GM19455 (cell line): ENCODE data around the gene NAPSA.
"Not testable (repeated sequence)": the region's sequence is repeated elsewhere in the genome, so short reads cannot be mapped to it uniquely, and the experiment has no call there.

ENCODE experiments used
- ATAC-seq: cut with Tn5 transposase; IDR thresholded peaks from one replicate; pipeline ENCODE4 v1.9.1; 2021; ENCODE audit not compliant: unreplicated experiment

The NAPSA gene

DNA sequence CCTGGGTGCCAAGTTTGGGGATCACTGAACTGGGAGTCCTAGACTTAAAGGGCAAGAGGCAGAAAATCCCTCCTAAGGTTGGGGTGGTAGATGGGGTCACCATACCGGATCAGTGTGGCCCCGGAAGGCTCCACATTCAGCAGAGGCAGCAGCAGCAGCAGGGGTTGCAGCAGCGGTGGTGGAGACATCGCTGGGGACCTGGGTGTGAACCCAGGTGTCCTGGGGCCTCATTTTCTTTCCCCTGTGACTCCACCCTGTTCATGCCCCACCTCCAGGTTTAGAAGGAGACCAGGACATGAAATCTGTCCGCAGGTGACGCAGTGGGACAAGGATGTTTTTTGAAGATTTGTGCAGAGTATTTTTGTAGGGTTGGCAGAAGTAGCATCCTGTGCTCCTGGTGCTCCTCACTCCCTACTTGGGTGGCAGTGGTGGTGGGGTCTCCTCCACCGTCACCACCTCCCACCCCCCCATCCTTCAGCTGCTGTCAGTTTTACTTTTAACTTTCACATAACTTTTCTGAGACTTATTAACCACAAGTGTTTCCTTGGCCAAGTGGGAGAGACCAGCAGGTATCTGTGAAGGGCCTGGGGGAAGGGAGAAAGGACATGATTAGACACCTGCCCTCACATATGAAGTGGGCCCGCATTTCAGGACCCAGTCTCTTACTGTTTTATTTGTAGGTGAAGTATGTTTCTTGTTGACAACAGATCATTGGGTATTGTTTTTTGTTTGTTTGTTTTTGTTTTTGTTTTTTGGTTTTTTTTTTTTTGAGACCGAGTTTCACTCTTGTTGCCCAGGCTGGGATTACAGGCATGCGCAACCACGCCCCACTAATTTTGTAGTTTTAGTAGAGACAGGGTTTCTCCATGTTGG, at the start of gene NAPSA:
Gene NAPSA (minus strand): TSS at position 206 of the 873 bp plus-strand sequence. CDS start 18 bp downstream, at position 188.
- no peak for ATAC-seq

DNA sequence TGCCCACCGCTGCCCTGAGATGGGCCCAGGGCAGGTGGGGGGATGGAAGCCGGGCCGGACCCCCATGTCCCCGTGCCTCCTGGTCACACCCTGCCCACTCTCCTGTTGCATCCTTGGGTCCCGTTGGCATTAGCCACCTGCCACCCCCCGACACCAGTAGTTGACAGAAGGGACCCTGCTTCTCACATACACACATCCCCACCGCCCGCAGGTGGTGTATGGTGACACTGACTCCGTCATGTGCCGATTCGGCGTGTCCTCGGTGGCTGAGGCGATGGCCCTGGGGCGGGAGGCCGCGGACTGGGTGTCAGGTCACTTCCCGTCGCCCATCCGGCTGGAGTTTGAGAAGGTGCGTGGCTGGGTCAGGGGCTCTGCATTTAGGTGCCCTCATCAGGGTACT, 48.1 kb upstream of the NAPSA start:
- ATAC-seq = no peak

DNA sequence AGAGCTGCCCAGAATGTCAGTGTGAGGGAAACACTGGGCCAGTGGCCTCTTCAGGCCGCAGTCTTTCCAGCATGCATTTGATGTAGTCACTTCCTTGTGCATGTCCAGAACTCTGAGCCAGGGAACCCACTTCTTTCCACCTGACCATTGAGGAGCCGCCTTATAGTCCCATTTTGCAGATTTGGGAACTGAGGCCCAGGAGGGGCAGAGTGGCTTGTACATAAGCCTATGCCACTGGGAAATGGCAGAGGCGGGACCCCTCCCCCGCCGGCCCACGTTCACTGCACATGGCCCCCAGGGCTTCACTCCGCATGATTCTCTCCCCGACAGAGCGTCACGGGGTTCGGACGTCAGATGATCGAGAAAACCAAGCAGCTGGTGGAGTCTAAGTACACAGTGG, 47.7 kb upstream of the NAPSA start:
- no peak for ATAC-seq

DNA sequence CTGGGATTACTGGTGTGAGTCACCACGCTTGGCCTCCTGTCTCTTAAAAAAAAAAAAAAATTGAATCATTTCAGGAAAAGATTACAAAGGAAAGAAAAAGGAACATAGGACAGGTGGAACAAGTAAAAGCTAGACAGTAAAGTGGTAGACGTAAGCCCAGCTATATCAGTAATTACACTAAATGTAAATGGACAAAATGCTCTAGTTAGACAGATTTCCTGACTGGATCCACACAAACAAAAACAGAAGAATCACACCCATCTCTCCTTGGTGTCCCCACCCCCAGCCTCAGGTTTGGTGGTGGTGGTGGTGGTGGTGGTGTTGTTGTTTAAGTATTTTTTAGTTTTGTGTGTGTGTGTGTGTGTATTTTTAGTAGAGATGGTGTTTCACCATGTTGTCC, 47.0 kb upstream of the NAPSA start:
- ATAC-seq = no peak

DNA sequence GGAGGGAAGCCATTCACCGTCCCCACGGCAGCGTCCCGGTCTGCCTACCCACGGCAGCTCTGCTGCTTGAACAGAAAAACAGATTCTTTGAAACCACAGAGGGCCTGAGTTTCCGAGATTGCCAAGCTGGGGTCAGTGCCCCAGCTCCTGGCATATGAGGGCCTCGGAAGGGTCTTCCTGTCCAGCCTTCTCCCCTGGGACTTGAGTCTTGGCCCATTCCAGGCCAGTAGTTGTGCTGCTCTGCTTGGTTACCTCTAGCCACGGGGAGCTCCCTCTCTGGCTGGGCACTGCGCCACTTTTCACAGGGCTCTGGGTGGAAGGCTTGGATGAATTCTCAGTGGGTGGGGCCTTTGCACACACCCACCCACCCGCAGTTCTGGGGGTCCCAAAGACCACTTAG, 44.7 kb upstream of the NAPSA start:
- ATAC-seq = no peak

DNA sequence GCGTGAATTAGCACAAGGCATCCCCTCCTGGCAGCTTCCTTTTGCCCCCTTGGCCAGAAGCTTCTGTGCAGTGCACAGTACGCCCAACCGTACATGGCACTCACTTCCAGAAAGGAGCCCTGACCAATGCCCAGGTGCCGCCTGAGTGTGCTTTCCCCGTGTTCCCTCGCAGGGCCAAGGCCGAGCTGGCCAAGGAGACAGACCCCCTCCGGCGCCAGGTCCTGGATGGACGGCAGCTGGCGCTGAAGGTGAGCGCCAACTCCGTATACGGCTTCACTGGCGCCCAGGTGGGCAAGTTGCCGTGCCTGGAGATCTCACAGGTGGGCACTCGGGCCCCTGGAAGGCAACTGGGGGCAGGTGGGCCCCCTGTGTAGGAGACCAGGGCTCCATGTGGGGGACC, 43.9 kb upstream of the NAPSA start:
- ATAC-seq = no peak

DNA sequence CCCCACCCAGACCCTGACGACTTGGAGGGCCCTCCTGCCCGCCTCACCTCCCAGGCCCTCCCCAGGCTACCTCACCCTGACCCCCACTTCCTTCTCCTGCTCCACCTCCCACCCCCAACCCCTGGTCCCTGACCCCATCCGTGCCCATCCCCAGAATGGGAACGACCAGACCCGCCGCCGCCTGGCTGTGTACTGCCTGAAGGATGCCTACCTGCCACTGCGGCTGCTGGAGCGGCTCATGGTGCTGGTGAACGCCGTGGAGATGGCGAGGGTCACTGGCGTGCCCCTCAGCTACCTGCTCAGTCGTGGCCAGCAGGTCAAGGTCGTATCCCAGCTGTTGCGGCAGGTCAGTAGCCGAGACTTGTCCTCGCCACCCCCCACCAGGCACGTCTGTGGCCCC, 41.4 kb upstream of the NAPSA start:
- no peak for ATAC-seq

DNA sequence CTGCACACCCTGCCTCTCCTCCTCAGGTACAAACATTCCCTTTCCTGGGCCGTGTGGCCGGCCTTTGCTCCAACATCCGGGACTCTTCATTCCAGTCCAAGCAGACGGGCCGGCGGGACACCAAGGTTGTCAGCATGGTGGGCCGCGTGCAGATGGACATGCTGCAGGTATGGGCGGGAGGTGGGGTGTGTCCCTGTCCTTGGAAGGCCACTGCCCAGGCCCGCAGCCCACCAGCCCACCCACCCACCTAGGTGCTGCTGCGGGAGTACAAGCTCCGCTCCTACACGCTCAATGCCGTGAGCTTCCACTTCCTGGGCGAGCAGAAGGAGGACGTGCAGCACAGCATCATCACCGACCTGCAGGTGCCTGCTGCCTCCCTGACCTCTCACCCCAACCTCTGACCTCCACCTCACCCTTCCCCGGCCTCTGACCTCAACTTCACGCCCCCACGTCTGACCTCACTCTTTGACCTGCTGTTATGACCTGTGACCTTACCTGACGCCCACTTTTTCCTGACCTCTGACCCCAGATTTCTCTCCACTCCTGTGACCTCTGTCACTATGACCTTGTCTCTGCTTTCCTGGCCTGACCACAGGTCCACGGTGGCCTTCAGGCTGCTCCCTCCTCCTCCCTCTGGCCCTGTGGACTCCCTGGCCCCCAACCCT, 40.8 kb upstream of the NAPSA start:
- no peak for ATAC-seq

DNA sequence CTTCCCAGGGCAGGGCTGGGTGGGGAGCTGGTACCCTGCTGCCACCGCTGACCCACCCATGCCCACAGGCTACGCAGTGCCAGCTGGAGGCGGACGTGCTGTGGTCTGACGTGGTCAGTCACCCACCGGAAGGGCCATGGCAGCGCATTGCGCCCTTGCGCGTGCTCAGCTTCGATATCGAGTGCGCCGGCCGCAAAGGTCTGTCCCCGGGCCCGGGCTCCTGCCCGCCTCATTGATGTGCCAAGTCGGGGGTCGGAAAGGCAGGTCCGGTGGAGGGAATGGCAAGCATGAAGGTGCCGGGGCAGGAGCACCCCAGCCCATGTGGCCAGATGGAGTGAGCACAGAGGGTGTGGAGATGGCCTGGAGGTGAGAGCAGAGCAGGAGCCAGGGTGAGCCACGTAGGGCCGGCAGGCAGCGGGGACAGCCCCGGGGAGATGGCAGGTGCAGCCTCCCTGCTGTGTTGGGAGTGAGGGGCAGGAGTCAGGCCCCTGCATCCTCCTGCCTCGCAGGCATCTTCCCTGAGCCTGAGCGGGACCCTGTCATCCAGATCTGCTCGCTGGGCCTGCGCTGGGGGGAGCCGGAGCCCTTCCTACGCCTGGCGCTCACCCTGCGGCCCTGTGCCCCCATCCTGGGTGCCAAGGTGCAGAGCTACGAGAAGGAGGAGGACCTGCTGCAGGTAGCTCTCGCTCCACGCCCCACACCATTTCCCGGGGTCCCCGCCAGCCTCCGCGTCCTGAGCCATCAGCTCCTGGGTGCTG, 37.3 kb upstream of the NAPSA start:
- no peak for ATAC-seq

DNA sequence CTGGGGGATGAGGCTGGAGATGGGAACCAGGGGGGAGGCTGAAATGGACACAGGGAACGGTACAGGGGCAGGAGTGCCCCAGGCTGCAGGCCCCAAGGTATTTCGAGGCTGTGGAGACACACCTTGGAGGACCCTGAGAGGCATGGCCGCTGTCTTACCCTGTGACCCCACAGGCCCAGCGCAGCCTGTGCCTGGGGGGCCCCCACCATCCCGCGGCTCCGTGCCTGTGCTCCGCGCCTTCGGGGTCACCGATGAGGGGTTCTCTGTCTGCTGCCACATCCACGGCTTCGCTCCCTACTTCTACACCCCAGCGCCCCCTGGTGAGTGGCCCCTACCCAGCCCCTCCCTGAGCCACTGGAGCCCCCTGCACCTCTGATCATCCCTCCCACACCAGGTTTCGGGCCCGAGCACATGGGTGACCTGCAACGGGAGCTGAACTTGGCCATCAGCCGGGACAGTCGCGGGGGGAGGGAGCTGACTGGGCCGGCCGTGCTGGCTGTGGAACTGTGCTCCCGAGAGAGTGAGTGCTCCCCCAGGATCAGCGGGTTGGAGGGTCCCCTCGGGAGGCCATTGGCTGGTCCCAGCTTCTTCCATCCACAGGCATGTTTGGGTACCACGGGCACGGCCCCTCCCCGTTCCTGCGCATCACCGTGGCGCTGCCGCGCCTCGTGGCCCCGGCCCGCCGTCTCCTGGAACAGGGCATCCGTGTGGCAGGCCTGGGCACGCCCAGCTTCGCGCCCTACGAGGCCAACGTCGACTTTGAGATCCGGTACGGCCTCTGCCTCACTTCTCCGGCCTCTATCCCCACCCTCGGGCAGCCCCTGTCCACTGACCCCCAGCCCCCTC, 36.4 kb upstream of the NAPSA start:
- ATAC-seq = no peak

DNA sequence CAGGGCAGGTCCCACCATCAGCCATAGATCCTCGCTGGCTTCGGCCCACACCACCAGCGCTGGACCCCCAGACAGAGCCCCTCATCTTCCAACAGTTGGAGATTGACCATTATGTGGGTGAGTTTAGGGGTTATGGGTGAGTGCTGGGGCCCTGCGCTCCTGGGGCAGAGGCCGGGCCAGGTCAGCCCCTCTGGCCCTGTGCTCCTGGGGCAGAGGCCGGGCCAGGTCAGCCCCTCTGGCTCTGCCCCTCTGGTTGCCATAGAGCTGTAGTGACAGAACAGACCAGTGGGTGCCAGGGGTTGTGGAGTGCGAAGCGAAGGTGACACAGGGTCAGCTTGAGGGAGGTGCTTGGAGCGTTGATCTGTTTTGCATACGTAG, 33.9 kb upstream of the NAPSA start:
- no peak for ATAC-seq

DNA sequence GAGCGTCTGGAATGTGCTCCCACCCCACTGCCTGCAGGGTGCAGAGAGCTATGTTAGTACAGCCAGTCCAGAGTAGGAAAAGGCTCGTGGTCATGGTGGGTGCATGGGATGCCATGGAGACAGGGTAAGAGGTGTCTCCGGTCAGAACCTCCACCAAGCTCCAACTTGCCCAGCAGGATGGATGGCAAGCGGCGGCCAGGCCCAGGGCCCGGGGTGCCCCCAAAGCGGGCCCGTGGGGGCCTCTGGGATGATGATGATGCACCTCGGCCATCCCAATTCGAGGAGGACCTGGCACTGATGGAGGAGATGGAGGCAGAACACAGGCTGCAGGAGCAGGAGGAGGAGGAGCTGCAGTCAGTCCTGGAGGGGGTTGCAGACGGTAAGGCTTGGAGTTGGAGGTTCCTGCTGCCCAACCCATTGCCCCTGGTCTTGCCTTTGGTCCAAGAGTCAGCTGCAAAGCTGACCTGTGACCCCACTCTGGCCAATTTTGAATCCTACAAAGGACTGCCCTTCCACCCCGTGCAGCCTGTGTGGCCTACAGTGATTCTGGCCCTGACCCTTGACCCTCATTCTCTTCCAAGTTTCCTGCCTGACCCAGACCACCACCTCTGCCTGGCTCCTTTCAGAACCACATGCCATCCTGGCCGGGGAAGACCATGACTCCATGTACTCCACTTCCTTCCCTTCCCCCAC, 33.4 kb upstream of the NAPSA start:
- ATAC-seq = no peak

DNA sequence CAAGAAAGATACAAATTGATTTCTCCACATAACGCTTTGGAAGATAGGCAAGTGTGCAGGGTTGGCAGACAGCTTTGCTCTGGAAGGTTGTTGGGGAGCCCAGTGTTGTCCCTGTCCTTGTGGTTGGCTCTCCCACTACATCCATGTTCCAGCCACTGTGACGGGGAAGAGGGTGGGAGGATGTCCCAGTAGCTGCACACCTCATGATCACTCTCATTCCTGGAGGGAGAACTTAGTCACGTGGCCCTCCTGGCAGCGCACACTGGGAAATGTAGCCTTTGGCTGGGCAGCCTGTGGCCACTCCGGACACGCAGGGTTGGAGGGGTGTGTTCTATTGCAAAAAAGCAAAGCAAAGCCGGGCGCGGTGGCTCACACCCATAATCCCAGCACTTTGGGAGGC, 28.6 kb upstream of the NAPSA start:
- ATAC-seq = no peak

DNA sequence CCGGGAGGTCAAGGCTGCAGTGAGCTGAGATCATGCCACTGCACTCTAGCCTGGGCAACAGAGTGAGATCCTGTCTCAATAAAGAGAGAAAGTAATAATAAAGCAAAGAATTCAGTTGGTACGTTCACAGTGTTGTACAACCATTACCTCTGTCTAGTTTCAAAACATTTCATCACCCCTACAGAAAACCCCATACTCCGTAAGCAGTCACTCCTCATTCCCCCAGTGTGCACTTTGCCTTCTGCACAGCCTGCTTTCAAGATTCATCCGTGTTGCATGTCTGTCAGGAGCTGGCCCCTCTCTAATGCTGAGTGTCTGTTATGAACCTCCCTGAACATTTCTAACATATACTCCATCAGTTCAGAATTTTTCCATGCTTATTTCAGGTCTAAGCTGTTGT, 28.1 kb upstream of the NAPSA start:
- no peak for ATAC-seq

DNA sequence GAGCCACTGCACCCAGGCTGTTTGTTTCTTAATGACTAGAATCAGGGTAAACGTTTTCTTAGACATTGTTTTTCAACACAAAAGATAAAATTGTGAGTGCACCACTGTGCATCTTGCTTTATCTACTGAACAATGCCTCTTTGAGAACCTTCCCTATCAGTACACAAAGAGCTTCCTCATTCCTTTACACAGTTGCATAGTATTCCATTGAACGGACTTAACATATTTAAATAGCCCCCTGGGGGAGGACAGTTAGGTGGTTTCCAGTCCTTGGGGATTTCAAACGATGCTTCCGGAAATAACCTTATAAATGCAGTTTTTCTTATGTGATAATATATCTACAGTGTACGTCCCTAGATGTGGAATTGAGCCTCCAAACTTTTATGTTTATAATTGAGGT, 27.3 kb upstream of the NAPSA start:
- no peak for ATAC-seq

DNA sequence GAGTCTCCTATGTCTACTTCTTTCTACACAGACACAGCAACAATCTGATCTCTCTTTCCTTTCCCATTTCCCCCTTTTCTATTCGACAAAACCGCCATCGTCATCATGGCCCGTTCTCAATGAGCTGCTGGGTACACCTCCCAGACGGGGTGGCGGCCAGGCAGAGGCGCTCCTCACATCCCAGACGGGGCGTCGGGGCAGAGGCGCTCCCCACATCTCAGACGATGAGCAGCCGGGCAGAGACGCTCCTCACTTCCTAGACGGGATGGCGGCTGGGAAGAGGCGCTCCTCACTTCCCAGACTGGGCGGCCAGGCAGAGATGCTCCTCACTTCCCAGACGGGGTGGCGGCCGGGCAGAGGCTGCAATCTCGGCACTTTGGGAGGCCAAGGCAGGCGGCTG, 25.5 kb upstream of the NAPSA start:
- ATAC-seq = not testable (repeated sequence)

DNA sequence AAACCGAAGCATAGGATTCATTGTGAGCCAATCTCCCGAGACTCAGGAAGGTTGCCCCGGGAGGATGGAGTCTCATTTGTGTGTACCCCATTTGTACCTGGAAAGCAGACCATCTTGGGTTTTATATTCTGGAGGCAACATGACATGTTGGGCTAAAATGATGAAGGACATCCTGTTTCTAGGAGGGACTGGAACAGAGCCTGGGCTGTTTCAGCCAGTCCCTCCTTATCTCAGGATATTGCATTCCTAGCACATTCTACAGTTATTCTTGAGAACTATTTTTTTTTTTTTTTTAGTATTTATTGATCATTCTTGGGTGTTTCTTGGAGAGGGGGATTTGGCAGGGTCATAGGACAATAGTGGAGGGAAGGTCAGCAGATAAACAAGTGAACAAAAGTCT, 24.9 kb upstream of the NAPSA start:
- not testable (repeated sequence) for ATAC-seq

DNA sequence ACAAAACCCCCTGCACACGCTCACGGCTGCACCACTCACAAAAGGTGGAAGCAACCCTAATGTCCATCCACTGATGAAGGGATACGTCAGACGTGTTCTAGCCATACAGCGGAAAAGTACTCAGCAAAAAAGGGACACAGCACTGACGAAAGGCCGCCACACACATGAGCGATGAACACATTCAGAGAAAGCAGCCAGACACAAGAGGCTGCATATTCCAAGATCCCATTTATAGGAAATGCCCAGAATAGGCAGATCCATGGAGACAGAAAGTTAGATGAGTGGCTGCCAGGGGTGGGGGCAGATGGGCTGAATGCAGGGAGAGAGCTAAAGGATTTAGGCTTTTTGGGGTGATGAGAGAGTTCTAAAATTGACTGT, 22.4 kb upstream of the NAPSA start:
- no peak for ATAC-seq

DNA sequence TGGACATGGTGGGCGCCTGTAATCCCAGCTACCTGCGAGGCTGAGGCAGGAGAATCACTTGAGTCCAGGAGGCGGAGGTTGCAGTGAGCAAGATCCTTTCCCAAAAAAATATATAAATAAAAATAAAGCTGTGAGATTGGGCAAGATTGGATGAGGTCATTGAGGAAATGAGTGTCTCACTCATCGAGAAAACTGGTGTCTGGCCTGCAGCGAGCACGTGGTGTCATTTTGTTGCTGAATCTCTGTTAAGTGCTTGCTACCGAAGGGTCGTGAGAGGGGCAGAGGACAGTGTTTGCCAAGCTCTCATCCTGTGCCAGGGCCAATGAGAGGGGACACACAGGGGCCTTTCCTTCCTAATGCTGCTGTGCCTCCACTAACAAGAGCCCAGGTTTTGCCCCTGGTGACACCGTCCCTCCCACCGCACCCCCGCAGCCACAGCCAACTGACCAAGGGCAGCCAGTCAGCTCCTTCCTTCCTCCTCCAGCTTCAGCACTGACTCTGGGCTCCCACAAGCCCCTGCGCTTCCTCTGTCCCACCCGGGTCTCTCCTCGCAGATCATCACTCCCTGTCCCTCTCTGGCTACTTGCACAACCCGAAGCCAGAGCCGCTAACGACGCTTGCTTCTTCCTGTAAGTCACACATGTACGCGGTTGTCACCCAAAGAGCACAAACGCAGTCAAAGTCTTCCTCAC, 21.9 kb upstream of the NAPSA start:
- no peak for ATAC-seq
